Loucy (cell line): ENCODE measurements around the gene TMEM164.

Experiments
- H2AFZ ChIP-seq: fragments of 200-600 bp; sonication (generic); 2 replicates; pipeline ENCODE4 v1.6.0; 2016; ENCODE audit warnings: antibody characterized with exemption, mild to moderate bottlenecking, low read length, moderate library complexity
- H3F3A ChIP-seq: fragments of 200-600 bp; 2 replicates; pipeline ENCODE4 v1.6.0; 2016; ENCODE audit warnings: antibody characterized with exemption, low read depth, mild to moderate bottlenecking
- H3K27me3 ChIP-seq: fragments of 200-600 bp; sonication (generic); 2 replicates; pipeline ENCODE4 v1.6.1; 2014; ENCODE audit warnings: low read length, mild to moderate bottlenecking; ENCODE audit not compliant: insufficient read depth, poor library complexity, severe bottlenecking
- H3K36me3 ChIP-seq: fragments of 200-600 bp; sonication (generic); 2 replicates; pipeline ENCODE4 v1.6.1; 2016; ENCODE audit warnings: low read length; ENCODE audit not compliant: insufficient read depth
- H3K4me1 ChIP-seq: fragments of 200-600 bp; sonication (generic); 2 replicates; pipeline ENCODE4 v1.5.1; 2014; ENCODE audit warnings: low read length, mild to moderate bottlenecking; ENCODE audit not compliant: insufficient read depth, poor library complexity, severe bottlenecking
- H3K4me2 ChIP-seq: fragments of 200-600 bp; sonication (generic); 2 replicates; pipeline ENCODE4 v1.6.0; 2014; ENCODE audit warnings: antibody characterized with exemption, low read length, low read depth, mild to moderate bottlenecking; ENCODE audit not compliant: poor library complexity, severe bottlenecking
- H3K4me3 ChIP-seq: fragments of 200-600 bp; sonication (generic); 2 replicates; pipeline ENCODE4 v1.5.1; 2014; ENCODE audit warnings: low read length, mild to moderate bottlenecking, mixed read lengths; ENCODE audit not compliant: poor library complexity, severe bottlenecking
- H3K79me2 ChIP-seq: fragments of 200-600 bp; sonication (generic); 2 replicates; pipeline ENCODE4 v1.6.1; 2014; ENCODE audit warnings: low read length; ENCODE audit not compliant: insufficient read depth
- H3K9ac ChIP-seq: fragments of 200-600 bp; sonication (generic); 2 replicates; pipeline ENCODE4 v1.6.0; 2014; ENCODE audit warnings: mild to moderate bottlenecking, low read depth, low read length, moderate library complexity; ENCODE audit not compliant: poor library complexity, severe bottlenecking
- H3K9me2 ChIP-seq: fragments of 200-600 bp; sonication (generic); replicated peaks from 2 replicates; pipeline ENCODE4 v1.6.1; 2016; ENCODE audit warnings: low read depth, low read length, mixed read lengths
- H3K9me3 ChIP-seq: fragments of 200-600 bp; sonication (generic); 2 replicates; pipeline ENCODE4 v1.6.1; 2014; ENCODE audit warnings: mild to moderate bottlenecking, antibody characterized with exemption, low read length, low read depth; ENCODE audit not compliant: insufficient read depth
- H4K20me1 ChIP-seq: fragments of 200-600 bp; sonication (generic); 2 replicates; pipeline ENCODE4 v1.6.0; 2014; ENCODE audit warnings: antibody characterized with exemption, low read length, mild to moderate bottlenecking; ENCODE audit not compliant: insufficient read depth, poor library complexity, severe bottlenecking
- EZH2phosphoT487 ChIP-seq: fragments of 200-600 bp; IDR thresholded peaks from 2 replicates; pipeline ENCODE4 v1.6.1; 2018; ENCODE audit warnings: antibody characterized with exemption, mild to moderate bottlenecking, moderate library complexity, borderline replicate concordance
- TF ChIP-seq, protein P1 (sequence below): fragments of 200-600 bp; sonication (generic); conservative IDR thresholded peaks from 2 replicates; pipeline ENCODE4 v1.5.1; 2014; ENCODE audit warnings: mild to moderate bottlenecking, antibody characterized with exemption, low read length

Gene TMEM164

GRCh38 chrX:110060846-110061537 is 58.1 kb downstream of the TMEM164 start:
- Histone ChIP-seq H3K4me2 (no peak overlapping the region), H4K20me1 (peaks cover 7% of the 10 kb centered on the region), H3K4me1 (no peaks in the 10 kb centered on the region), H3K27me3 (no peaks in the 10 kb centered on the region), H3K79me2 (peaks cover 66% of the 10 kb centered on the region), H3K4me3 (no peak overlapping the region), H3K9ac (no peak overlapping the region), H3K9me3 (no peaks in the 10 kb centered on the region), H3F3A (no peaks in the 10 kb centered on the region), H3K36me3 (peaks cover 12% of the 10 kb centered on the region; the same call in 1 of the 2 replicates), H2AFZ (no peak overlapping the region), H3K9me2 (no peaks in the 10 kb centered on the region)
- TF ChIP-seq EZH2phosphoT487 = no peak
- TF ChIP-seq, protein P1, sequence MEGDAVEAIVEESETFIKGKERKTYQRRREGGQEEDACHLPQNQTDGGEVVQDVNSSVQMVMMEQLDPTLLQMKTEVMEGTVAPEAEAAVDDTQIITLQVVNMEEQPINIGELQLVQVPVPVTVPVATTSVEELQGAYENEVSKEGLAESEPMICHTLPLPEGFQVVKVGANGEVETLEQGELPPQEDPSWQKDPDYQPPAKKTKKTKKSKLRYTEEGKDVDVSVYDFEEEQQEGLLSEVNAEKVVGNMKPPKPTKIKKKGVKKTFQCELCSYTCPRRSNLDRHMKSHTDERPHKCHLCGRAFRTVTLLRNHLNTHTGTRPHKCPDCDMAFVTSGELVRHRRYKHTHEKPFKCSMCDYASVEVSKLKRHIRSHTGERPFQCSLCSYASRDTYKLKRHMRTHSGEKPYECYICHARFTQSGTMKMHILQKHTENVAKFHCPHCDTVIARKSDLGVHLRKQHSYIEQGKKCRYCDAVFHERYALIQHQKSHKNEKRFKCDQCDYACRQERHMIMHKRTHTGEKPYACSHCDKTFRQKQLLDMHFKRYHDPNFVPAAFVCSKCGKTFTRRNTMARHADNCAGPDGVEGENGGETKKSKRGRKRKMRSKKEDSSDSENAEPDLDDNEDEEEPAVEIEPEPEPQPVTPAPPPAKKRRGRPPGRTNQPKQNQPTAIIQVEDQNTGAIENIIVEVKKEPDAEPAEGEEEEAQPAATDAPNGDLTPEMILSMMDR = no peak

- no peak for TF ChIP-seq EZH2phosphoT487
- TF ChIP-seq, protein P1 = no peak
- H4K20me1 ChIP-seq = peaks cover 8% of the 10 kb centered on the region
- no peaks in the 10 kb centered on the region for H3K4me1 ChIP-seq
- no peaks in the 10 kb centered on the region for H3F3A ChIP-seq
- no peak overlapping the region for H2AFZ ChIP-seq
- H3K9me3 ChIP-seq = no peaks in the 10 kb centered on the region
- no peak overlapping the region for H3K4me2 ChIP-seq
- no peak overlapping the region for H3K4me3 ChIP-seq
- H3K79me2 ChIP-seq = peaks cover 55% of the 10 kb centered on the region
- no peak overlapping the region for H3K9ac ChIP-seq
- peaks cover 25% of the 10 kb centered on the region; the same call in 1 of the 2 replicates for H3K36me3 ChIP-seq
- H3K9me2 ChIP-seq = no peaks in the 10 kb centered on the region
- H3K27me3 ChIP-seq = no peaks in the 10 kb centered on the region
These were observed 60.0 kb downstream of the TMEM164 start for GRCh38 chrX:110062919-110063318.

DNA sequence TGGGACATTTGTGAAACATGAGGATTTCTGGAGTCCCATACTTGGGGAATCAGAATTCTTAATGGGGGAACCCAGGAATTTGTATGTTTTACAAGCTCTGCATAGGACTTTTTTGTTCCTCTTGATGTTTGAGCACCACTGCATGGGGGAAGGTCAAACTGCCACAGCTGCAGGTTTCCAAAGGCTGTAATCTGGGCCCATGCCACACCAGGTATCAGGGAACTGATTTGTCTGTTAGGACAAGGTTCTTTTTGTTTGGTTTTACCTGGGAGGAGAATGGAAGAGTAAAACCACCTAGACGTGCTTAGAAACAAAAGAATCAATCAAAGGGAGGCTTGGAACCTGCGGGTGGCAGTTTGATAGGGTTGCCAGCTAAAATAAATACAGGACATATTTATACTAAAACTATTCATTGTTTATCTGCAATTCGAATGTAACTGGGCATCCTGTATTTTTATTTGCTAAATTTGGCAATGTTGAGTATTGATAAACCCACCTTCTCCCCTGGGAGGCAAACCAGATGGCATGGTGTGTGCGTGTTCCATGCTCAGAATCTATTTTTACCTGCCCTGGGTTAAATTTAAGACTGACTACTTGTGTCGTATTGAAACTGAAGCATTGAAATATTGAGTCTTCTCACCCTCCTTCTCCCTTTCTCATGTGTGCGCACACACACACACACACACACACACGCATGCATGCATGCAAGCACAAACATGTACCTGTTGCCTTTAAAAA is 63.7 kb downstream of the TMEM164 start:
- no peaks in the 10 kb centered on the region for H3K27me3 ChIP-seq
- peaks cover 20% of the 10 kb centered on the region; the same call in 1 of the 2 replicates for H3K36me3 ChIP-seq
- no peak overlapping the region for H3K4me2 ChIP-seq

More for the DNA sequence above, 63.7 kb downstream of the TMEM164 start:
- Histone ChIP-seq H3F3A (no peaks in the 10 kb centered on the region), H3K9me3 (no peaks in the 10 kb centered on the region), H3K9me2 (no peaks in the 10 kb centered on the region), H3K4me3 (no peak overlapping the region), H3K9ac (no peak overlapping the region), H4K20me1 (peaks cover 8% of the 10 kb centered on the region), H2AFZ (no peak overlapping the region), H3K79me2 (peaks cover 23% of the 10 kb centered on the region; the same call in 1 of the 2 replicates), H3K4me1 (no peaks in the 10 kb centered on the region)
- TF ChIP-seq EZH2phosphoT487 = no peak
- TF ChIP-seq, protein P1 = no peak
